Measurements from ENCODE around the gene AHRR. TPM values are rescaled to one million over a fixed set of nuclear protein-coding genes. Genes with fewer than 3 reads are reported as not detected.

The AHRR gene
- total RNA-seq, 2 donors from 2014 or later, result 1.9 to 17.7 TPM

- TF ChIP-seq POLR2A (IDR thresholded peaks at IDR 0.05) (no peak), POLR2AphosphoS5 (IDR thresholded peaks at IDR 0.05) (no peak), CTCF (IDR thresholded peaks at IDR 0.05) (no peak)
- no peak overlapping the region for H3K4me3 ChIP-seq
- no peaks in the 10 kb centered on the region for H3K27me3 ChIP-seq (replicated peaks; ENCODE audit: insufficient read depth)
- no peaks in the 10 kb centered on the region for H3K9me3 ChIP-seq
- intact Hi-C loops (cut with DNase I), result no loop called here
- H3K27ac ChIP-seq, result no peak overlapping the region
- no peak for DNase-seq (ENCODE audit: low spot score)
- 90% methylated on average over 4 of the region's 4 CpGs for WGBS
- H3K36me3 ChIP-seq, result no peaks in the 10 kb centered on the region
- H3K4me1 ChIP-seq (replicated peaks), result no peaks in the 10 kb centered on the region
Measured at GRCh38 chr5:431711-432050, 110.2 kb downstream of the AHRR start.

- no peaks in the 10 kb centered on the region for H3K9me3 ChIP-seq
- H3K4me1 ChIP-seq (replicated peaks), result no peaks in the 10 kb centered on the region
- TF ChIP-seq POLR2A (IDR thresholded peaks at IDR 0.05) (no peak), POLR2AphosphoS5 (IDR thresholded peaks at IDR 0.05) (no peak), CTCF (IDR thresholded peaks at IDR 0.05) (no peak)
- H3K4me3 ChIP-seq, result no peak overlapping the region
- intact Hi-C loops (cut with DNase I), result no loop called here
- H3K27me3 ChIP-seq (replicated peaks; ENCODE audit: insufficient read depth), result no peaks in the 10 kb centered on the region
- WGBS, result 66% methylated on average over 18 of the region's 18 CpGs
- DNase-seq (ENCODE audit: low spot score), result no peak
- no peak overlapping the region for H3K27ac ChIP-seq
- no peaks in the 10 kb centered on the region for H3K36me3 ChIP-seq
Measured at GRCh38 chr5:432201-432927, 110.8 kb downstream of the AHRR start.

GRCh38 chr5:432928-433791, 111.6 kb downstream of the AHRR start:
- intact Hi-C loops (cut with DNase I), result no loop called here
- Histone ChIP-seq H3K27me3 (replicated peaks; ENCODE audit: insufficient read depth) (no peaks in the 10 kb centered on the region), H3K27ac (no peak overlapping the region), H3K4me1 (replicated peaks) (no peaks in the 10 kb centered on the region), H3K4me3 (no peak overlapping the region), H3K9me3 (no peaks in the 10 kb centered on the region), H3K36me3 (no peaks in the 10 kb centered on the region)
- no peak for DNase-seq (ENCODE audit: low spot score)
- no peak for TF ChIP-seq POLR2AphosphoS5 (IDR thresholded peaks at IDR 0.05)
- TF ChIP-seq POLR2A (IDR thresholded peaks at IDR 0.05), result no peak
- no peak for TF ChIP-seq CTCF (IDR thresholded peaks at IDR 0.05)
- WGBS, result 73% methylated on average over 23 of the region's 23 CpGs

GRCh38 chr5:433836-434235, 112.3 kb downstream of the AHRR start:
- no peak for TF ChIP-seq POLR2A (IDR thresholded peaks at IDR 0.05)
- TF ChIP-seq CTCF (IDR thresholded peaks at IDR 0.05), result no peak
- TF ChIP-seq POLR2AphosphoS5 (IDR thresholded peaks at IDR 0.05), result no peak
- Histone ChIP-seq H3K27me3 (replicated peaks; ENCODE audit: insufficient read depth) (no peaks in the 10 kb centered on the region), H3K36me3 (no peaks in the 10 kb centered on the region), H3K27ac (no peak overlapping the region), H3K9me3 (no peaks in the 10 kb centered on the region), H3K4me1 (replicated peaks) (no peaks in the 10 kb centered on the region), H3K4me3 (no peak overlapping the region)
- intact Hi-C loops (cut with DNase I), result no loop called here
- DNase-seq (ENCODE audit: low spot score), result no peak
- WGBS, result 68% methylated on average over 16 of the region's 16 CpGs
